HUES64 (cell line): ENCODE results near the gene RPS19.

Source experiments
- H3K27ac ChIP-seq: 2 replicates; pipeline ENCODE4 v1.7.0; 2013; ENCODE audit warnings: low read depth, low read length, inconsistent platforms
- H3K27me3 ChIP-seq: 2 replicates; pipeline ENCODE4 v1.6.1; 2013; ENCODE audit warnings: mild to moderate bottlenecking, low read length; ENCODE audit not compliant: insufficient read depth
- H3K36me3 ChIP-seq: 2 replicates; pipeline ENCODE4 v1.6.1; 2013; ENCODE audit warnings: mild to moderate bottlenecking, low read length; ENCODE audit not compliant: insufficient read depth
- H3K4me1 ChIP-seq: 2 replicates; pipeline ENCODE4 v1.6.1; 2013; ENCODE audit warnings: mild to moderate bottlenecking, low read length, moderate library complexity; ENCODE audit not compliant: insufficient read depth
- H3K4me3 ChIP-seq: 2 replicates; pipeline ENCODE4 v1.5.1; 2013; ENCODE audit warnings: mild to moderate bottlenecking, low read length, moderate library complexity
- H3K9ac ChIP-seq: 2 replicates; pipeline ENCODE4 v1.6.1; 2013; ENCODE audit warnings: mild to moderate bottlenecking, low read depth, low read length
- H3K9me3 ChIP-seq: 2 replicates; pipeline ENCODE4 v1.6.1; 2013; ENCODE audit warnings: low read depth, low read length; ENCODE audit not compliant: insufficient read depth
- WGBS: fragments of 150-250, 120-280 bp; methylation state at CpG from one replicate; pipeline ENCODE4 v1.1.7; 2013; ENCODE audit warnings: missing lambda C conversion rate; 5-methylcytosine and 5-hydroxymethylcytosine counted together

RPS19 gene

GRCh38 chr19:41879670-41880328, 19.7 kb downstream of the RPS19 start:
- Histone ChIP-seq H3K4me1 (no peaks in the 10 kb centered on the region), H3K27me3 (peaks cover 29% of the 10 kb centered on the region), H3K9ac (no peak overlapping the region), H3K27ac (no peak overlapping the region), H3K36me3 (no peaks in the 10 kb centered on the region), H3K4me3 (no peak overlapping the region), H3K9me3 (no peaks in the 10 kb centered on the region)
- WGBS = 84% methylated on average over 7 of the region's 7 CpGs

DNA sequence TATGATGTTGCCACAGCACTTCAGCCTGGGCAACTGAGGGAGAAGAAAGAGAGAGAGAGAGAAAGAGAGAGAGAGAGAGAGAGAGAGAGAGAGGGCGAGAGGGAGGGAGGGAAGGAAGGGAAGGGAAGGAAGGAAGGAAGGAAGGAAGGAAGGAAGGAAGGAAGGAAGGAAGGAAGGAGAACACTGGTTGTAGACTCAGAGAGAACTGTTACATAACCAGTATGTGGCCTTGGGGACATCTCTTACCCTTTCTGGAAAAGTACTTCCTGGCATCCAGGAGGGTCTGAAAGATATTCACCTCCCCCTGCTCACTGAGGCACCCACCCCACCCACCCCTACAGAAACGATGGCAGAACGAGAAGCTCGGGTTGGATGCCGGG, 20.3 kb downstream of the RPS19 start:
- H3K27me3 ChIP-seq = peaks cover 29% of the 10 kb centered on the region
- no peak overlapping the region for H3K27ac ChIP-seq
- no peaks in the 10 kb centered on the region for H3K4me1 ChIP-seq
- H3K9ac ChIP-seq = no peak overlapping the region
- no peaks in the 10 kb centered on the region for H3K36me3 ChIP-seq
- no peak overlapping the region for H3K4me3 ChIP-seq
- no peaks in the 10 kb centered on the region for H3K9me3 ChIP-seq
- 70% methylated on average over 2 of the region's 5 CpGs for WGBS

GRCh38 chr19:41882568-41883462, 22.8 kb downstream of the RPS19 start, which contains the start of gene ARHGEF1:
Gene ARHGEF1, plus strand, starts transcription at chr19:41883184. Its CDS starts 4,899 bp downstream, at chr19:41888083.
- WGBS = 2% methylated on average over 80 of the region's 80 CpGs
- peaks cover 11% of the 10 kb centered on the region for H3K4me1 ChIP-seq
- H3K9ac ChIP-seq = peak within 1 kb of the TSS; percentile 62
- H3K9me3 ChIP-seq = no peaks in the 10 kb centered on the region
- H3K27me3 ChIP-seq = peaks cover 29% of the 10 kb centered on the region
- peak within 1 kb of the TSS; percentile 90 for H3K4me3 ChIP-seq
- H3K27ac ChIP-seq = no peak within 1 kb of the TSS
- H3K36me3 ChIP-seq = no peaks in the 10 kb centered on the region

DNA sequence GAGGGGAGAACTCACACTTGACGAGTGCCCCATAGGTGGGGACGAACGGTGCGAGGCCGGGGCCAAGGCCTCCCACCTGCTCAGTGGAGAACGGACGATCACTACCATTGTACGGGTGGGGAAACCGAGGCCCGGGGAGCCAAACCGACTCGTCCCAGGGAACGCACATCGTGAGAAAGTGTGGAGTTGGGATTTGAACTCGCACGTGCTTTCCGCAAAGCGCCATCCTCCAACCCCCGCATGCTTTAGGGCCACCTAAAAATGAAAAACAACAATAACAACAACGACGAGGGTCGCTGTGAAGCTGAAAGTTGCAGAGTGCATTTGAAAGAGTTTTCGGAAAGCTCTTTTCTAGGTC, 23.4 kb downstream of the RPS19 start:
- Histone ChIP-seq H3K27me3 (peaks cover 29% of the 10 kb centered on the region), H3K4me3 (peak overlapping the region; percentile 90), H3K36me3 (no peaks in the 10 kb centered on the region), H3K9me3 (no peaks in the 10 kb centered on the region), H3K27ac (no peak overlapping the region), H3K9ac (peak overlapping the region; percentile 53), H3K4me1 (peaks cover 17% of the 10 kb centered on the region)
- 2% methylated on average over 16 of the region's 23 CpGs for WGBS

GRCh38 chr19:41883821-41884733, 24.0 kb downstream of the RPS19 start:
- peak overlapping the region; percentile 90 for H3K4me3 ChIP-seq
- WGBS = under 1% methylated on average over 66 of the region's 66 CpGs
- H3K36me3 ChIP-seq = peaks cover 2% of the 10 kb centered on the region
- peak overlapping the region; percentile 86 for H3K9ac ChIP-seq
- H3K9me3 ChIP-seq = no peaks in the 10 kb centered on the region
- H3K4me1 ChIP-seq = peaks cover 17% of the 10 kb centered on the region
- H3K27me3 ChIP-seq = peaks cover 29% of the 10 kb centered on the region
- H3K27ac ChIP-seq = no peak overlapping the region; the same call in 1 of the 2 replicates

DNA sequence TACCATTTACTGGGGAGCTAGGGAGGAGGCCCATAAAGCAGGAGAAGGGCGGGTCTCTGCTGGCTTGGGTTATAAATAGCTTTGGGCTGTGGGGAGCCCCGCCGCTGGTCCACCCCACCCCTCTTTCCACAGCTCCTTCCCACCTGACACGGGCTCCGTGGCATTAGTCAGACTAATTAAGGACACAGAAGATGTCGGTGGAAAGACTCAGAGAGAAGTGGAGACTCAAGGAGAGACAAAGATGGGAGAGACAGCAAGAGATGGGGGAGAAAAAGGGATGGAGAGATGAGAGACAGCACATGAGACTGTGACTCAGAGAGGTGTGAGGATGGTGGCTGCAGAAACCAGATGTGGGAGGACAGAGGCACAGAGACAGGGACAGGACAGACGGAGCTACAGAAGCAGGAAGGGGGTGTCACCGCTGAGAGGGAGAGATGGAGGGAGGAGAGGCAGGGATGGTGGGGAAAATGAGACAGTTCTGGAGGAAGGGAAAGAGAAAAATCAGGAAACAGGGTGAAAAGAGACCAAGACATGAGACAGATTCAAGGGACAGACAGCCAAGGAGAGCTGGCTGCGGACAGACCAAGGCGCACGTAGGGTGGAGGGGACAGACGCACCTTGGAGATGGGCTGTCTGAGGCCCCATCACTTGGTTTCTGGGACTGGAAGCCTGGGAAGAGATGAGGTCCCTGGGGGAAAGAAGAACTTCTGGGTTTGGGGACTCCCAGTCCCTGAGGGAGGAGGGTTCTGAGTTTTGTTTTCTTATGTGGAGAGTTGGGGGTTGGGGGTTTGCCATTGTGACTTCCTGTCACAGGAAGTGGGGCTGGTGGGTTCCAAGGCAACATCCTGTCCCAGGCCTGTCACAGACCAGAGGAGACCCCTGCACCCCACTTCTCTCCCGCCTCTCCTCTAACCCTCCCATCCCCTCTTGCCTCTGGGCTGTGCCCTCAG, 27.0 kb downstream of the RPS19 start:
- WGBS = 75% methylated on average over 10 of the region's 13 CpGs
- Histone ChIP-seq H3K4me3 (0 out of 2 replicates have a peak overlapping the region, but pooled peaks have one; percentile 9), H3K36me3 (peaks cover 11% of the 10 kb centered on the region), H3K4me1 (peaks cover 17% of the 10 kb centered on the region), H3K9me3 (no peaks in the 10 kb centered on the region), H3K27ac (peak overlapping the region; percentile 71), H3K27me3 (peaks cover 16% of the 10 kb centered on the region), H3K9ac (peak overlapping the region; percentile 37; the same call in 1 of the 2 replicates)

DNA sequence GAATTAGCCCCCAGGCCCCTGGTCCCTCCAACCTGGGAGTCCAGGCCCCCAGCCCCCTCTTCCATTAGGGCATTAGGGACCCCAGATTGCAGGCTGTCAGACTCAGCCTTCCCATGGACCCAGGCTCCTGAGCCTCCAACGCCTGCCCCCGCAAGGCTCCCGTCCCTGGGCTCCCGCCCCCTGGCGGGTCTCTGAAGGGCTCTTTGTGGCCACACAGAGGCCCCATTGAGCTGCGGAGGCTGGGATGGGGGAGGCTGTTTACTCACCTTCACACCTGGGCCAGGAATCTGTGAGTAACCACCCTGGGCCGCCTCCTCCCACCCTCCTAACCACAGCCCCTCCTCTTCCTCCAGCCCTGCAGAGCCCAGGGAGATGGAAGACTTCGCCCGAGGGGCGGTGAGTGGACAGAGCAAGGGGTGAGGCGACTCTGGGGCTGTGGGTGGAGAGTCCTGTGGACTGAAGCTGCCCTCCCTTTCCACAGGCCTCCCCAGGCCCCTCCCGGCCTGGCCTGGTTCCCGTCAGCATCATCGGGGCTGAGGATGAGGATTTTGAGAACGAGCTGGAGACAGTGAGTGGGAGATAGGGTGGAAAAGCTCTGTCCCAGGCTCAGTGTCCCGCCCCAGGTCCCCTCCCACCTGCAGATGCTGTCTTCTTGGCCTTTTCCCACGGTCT, 27.8 kb downstream of the RPS19 start:
- Histone ChIP-seq H3K27ac (peak overlapping the region; percentile 71), H3K36me3 (peaks cover 11% of the 10 kb centered on the region), H3K9me3 (no peaks in the 10 kb centered on the region), H3K4me1 (peaks cover 17% of the 10 kb centered on the region), H3K9ac (peak overlapping the region; percentile 37), H3K27me3 (peaks cover 8% of the 10 kb centered on the region), H3K4me3 (0 out of 2 replicates have a peak overlapping the region, but pooled peaks have one; percentile 2)
- 32% methylated on average over 10 of the region's 17 CpGs for WGBS

DNA sequence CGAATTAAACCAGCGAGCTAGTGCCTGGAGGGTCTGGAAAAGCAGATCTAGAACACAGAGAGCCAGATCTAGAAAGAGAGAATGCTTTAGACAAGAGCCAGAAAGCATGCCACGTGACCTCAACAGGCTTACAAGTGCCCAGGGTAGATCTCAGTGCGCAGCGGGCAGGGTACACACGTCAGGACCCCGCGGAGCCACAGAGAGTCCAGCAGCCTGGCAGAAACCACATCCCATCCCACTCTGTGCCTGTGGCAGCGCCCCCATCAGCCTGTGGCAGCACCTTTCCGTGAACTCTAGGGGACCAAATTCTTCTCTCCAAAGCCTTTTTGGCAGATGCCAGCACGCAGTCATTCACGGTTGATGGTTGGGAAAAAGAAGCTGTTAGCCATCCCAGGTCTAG, 28.9 kb downstream of the RPS19 start:
- Histone ChIP-seq H3K4me3 (no peak overlapping the region), H3K9ac (no peak overlapping the region), H3K27ac (no peak overlapping the region), H3K27me3 (no peaks in the 10 kb centered on the region), H3K9me3 (no peaks in the 10 kb centered on the region), H3K36me3 (peaks cover 11% of the 10 kb centered on the region), H3K4me1 (peaks cover 17% of the 10 kb centered on the region)
- WGBS = 93% methylated on average over 12 of the region's 12 CpGs

GRCh38 chr19:41889896-41890295, 29.8 kb downstream of the RPS19 start:
- H3K27ac ChIP-seq = no peak overlapping the region
- no peaks in the 10 kb centered on the region for H3K27me3 ChIP-seq
- no peaks in the 10 kb centered on the region for H3K9me3 ChIP-seq
- no peak overlapping the region for H3K9ac ChIP-seq
- 94% methylated on average over 8 of the region's 8 CpGs for WGBS
- peaks cover 11% of the 10 kb centered on the region for H3K36me3 ChIP-seq
- no peak overlapping the region for H3K4me3 ChIP-seq
- H3K4me1 ChIP-seq = peaks cover 17% of the 10 kb centered on the region
